ENCODE results near the gene MSH2.

MSH2 gene

DNA sequence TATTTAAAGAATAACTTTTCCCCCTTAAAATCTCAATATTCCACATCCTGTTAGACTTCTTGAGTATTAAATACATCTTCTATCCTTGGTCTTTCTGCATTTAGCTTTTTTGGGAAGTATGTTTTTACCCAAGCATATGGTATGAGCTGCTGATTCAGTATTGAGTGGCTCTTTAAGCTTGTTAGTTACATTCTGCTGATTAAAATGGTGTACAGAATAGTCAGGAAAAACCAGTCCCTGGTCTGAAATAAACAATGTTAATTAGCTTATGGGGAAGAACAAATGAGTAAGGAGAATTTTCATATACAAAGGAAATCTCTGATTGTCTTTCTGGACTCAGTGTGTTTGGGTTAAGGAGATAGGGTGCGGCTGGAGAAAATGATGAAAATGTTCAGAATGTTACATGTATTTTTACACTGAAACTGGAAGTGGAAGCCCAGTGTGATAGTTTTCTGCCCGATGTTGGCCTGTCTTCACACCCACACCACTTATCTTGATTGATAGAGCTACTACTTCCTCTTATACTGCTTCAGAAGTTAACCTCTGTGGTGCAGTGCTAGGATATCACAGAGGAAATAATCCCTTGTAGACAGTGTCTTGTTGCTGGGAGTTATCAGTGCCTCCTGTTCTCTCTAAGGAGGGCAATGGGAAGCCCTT is 84.0 kb downstream of the MSH2 start:
- no peak overlapping the region for H3K4me3 ChIP-seq (ENCODE audit: low read length)
- H3K4me1 ChIP-seq (ENCODE audit: control insufficient read depth, insufficient read depth, low read length), result peaks cover 9% of the 10 kb centered on the region
- no peak overlapping the region for H3K9ac ChIP-seq (ENCODE audit: low read length)
- H3K27me3 ChIP-seq (ENCODE audit: control insufficient read depth, insufficient read depth, low read length), result no peaks in the 10 kb centered on the region
- no peaks in the 10 kb centered on the region for H3K9me3 ChIP-seq (ENCODE audit: control insufficient read depth, low read length)
- H3K36me3 ChIP-seq (ENCODE audit: control insufficient read depth, insufficient read depth, low read length), result no peaks in the 10 kb centered on the region

DNA sequence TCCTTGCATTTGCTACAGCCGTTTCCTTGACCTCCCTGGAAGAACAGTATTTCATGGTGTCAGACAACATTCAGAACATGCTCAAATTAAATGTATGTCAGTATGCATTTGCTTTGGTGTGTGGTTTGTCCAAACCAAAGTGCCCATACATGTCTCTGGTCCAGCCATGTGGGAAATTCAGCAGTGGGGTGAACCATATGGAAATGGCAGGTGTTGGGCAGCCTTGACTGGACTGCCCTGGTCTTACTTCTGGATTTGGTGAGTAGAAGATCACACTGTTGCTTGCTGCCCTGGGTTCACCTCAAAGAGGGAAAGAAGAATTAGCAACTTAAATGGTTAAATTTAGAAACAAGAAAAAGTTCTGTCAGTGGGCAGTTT is 84.5 kb downstream of the MSH2 start:
- Histone ChIP-seq H3K27me3 (ENCODE audit: control insufficient read depth, insufficient read depth, low read length) (no peaks in the 10 kb centered on the region), H3K4me3 (ENCODE audit: low read length) (no peak overlapping the region), H3K9ac (ENCODE audit: low read length) (no peak overlapping the region), H3K9me3 (ENCODE audit: control insufficient read depth, low read length) (no peaks in the 10 kb centered on the region), H3K36me3 (ENCODE audit: control insufficient read depth, insufficient read depth, low read length) (no peaks in the 10 kb centered on the region), H3K4me1 (ENCODE audit: control insufficient read depth, insufficient read depth, low read length) (peaks cover 9% of the 10 kb centered on the region)

- Histone ChIP-seq H3K36me3 (ENCODE audit: control insufficient read depth, insufficient read depth, low read length) (no peaks in the 10 kb centered on the region), H3K4me3 (ENCODE audit: low read length) (no peak overlapping the region), H3K4me1 (ENCODE audit: control insufficient read depth, insufficient read depth, low read length) (peaks cover 9% of the 10 kb centered on the region), H3K9ac (ENCODE audit: low read length) (no peak overlapping the region), H3K27me3 (ENCODE audit: control insufficient read depth, insufficient read depth, low read length) (no peaks in the 10 kb centered on the region), H3K9me3 (ENCODE audit: control insufficient read depth, low read length) (no peaks in the 10 kb centered on the region)
These were observed 86.1 kb downstream of the MSH2 start for GRCh38 chr2:47488870-47489584.

- Histone ChIP-seq H3K4me1 (ENCODE audit: control insufficient read depth, insufficient read depth, low read length) (peaks cover 9% of the 10 kb centered on the region), H3K27me3 (ENCODE audit: control insufficient read depth, insufficient read depth, low read length) (no peaks in the 10 kb centered on the region), H3K9ac (ENCODE audit: low read length) (no peak overlapping the region), H3K4me3 (ENCODE audit: low read length) (no peak overlapping the region), H3K36me3 (ENCODE audit: control insufficient read depth, insufficient read depth, low read length) (no peaks in the 10 kb centered on the region), H3K9me3 (ENCODE audit: control insufficient read depth, low read length) (no peaks in the 10 kb centered on the region)
These were observed 87.5 kb downstream of the MSH2 start for GRCh38 chr2:47490406-47490805.

DNA sequence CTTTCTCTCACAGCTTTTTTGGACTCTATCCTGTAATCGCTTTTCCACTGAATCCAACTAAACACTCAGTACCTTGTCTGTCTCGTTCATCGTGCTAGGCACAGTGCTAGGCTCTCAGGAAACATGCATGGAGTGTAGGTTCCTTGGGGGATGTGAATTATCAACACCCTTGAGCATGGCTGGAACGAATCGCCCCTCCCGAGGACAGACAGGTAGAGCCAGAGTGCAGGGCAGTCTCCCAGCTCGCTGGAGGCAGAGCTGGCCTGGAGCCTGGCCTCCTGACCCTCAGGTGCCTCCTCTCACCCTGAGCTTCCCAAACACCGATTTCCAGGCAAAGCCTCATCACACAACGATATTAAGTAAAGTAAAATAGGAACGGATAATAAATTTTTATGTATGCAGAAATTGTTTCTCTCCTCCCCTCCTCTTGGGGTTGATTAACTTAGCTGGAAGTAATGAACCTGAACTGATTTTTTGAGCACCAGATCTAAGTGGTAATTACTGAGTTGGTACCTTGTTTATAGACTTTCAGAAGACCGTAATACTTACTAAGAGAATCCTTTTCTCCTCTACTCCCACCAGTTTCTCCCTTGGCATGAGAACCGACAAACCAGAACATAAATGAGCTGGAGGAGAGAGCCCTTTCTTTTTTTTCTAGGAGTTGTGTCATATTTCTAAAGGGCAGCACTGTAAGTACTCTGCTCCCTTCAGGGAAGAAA is 90.5 kb downstream of the MSH2 start:
- Histone ChIP-seq H3K4me1 (ENCODE audit: control insufficient read depth, insufficient read depth, low read length) (no peaks in the 10 kb centered on the region), H3K9ac (ENCODE audit: low read length) (no peak overlapping the region), H3K27me3 (ENCODE audit: control insufficient read depth, insufficient read depth, low read length) (no peaks in the 10 kb centered on the region), H3K36me3 (ENCODE audit: control insufficient read depth, insufficient read depth, low read length) (no peaks in the 10 kb centered on the region), H3K9me3 (ENCODE audit: control insufficient read depth, low read length) (no peaks in the 10 kb centered on the region), H3K4me3 (ENCODE audit: low read length) (no peak overlapping the region)

DNA sequence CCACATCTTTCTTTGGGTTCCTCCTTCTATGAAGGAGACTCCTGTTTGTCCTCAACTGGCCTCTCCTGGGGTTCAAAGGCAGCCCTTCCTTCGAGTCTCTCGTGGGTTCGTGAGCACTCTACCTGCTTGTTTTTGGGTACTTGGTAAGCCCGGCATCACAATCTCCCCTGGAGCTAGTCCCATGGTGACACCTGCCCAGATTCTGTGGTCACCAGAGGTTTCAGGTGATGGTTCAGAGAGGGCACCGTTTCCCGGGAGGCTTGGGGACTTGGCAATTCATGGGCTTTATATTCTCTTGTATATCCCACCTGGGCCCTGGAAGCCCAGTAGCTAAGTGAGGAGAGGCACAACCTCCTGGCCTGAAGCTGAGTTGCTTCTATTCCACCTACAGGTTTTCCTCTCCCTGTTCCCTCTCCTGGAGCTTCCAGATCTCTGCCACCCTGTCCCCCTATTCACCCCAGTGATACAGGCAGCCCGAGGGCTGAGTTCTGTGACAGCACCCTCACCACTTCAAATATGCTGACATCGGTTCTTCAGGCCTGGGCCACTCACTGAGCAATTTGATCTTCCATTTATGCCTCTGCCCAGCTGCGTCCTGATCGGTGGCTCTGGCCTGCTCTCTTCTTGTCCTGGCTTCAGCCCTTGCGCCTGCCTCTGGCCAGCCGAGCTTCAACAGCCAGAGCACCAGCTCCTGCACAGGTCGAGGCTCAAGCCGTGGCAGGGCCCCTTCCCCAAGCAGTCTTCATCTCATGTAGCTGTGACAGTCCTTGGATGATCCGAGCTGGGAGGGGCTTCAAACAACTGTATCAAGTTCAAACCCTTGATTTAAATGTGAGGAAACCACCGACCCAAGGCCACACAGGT is 91.5 kb downstream of the MSH2 start:
- Histone ChIP-seq H3K27me3 (ENCODE audit: control insufficient read depth, insufficient read depth, low read length) (no peaks in the 10 kb centered on the region), H3K4me1 (ENCODE audit: control insufficient read depth, insufficient read depth, low read length) (no peaks in the 10 kb centered on the region), H3K9ac (ENCODE audit: low read length) (no peak overlapping the region), H3K9me3 (ENCODE audit: control insufficient read depth, low read length) (no peaks in the 10 kb centered on the region), H3K4me3 (ENCODE audit: low read length) (no peak overlapping the region), H3K36me3 (ENCODE audit: control insufficient read depth, insufficient read depth, low read length) (no peaks in the 10 kb centered on the region)

GRCh38 chr2:47497843-47498460 is 95.0 kb downstream of the MSH2 start:
- no peaks in the 10 kb centered on the region for H3K4me1 ChIP-seq (ENCODE audit: control insufficient read depth, insufficient read depth, low read length)
- no peaks in the 10 kb centered on the region for H3K27me3 ChIP-seq (ENCODE audit: control insufficient read depth, insufficient read depth, low read length)
- no peaks in the 10 kb centered on the region for H3K9me3 ChIP-seq (ENCODE audit: control insufficient read depth, low read length)

DNA sequence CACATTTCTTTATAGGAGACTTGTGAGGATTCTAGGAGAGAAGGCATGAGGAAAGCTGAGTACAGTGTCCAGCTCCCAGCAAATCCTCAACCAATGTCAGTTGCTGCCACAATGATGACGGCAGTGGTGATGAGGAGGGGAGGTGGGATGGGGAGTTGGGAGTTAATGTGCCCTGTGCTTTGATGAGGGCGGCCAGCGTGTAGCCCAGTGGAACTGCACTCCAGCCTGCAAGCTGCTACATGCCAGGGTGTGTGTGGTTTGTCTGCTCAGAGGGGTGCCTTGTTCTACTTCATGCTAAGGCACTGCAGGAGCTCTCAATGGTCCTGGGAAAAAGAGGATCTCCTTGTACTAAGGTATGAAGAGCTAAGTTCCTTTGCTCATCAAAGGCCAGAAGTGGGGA is 96.1 kb downstream of the MSH2 start:
- no peak overlapping the region for H3K9ac ChIP-seq (ENCODE audit: low read length)
- H3K4me3 ChIP-seq (ENCODE audit: low read length), result no peak overlapping the region
- H3K36me3 ChIP-seq (ENCODE audit: control insufficient read depth, insufficient read depth, low read length), result no peaks in the 10 kb centered on the region
- no peaks in the 10 kb centered on the region for H3K27me3 ChIP-seq (ENCODE audit: control insufficient read depth, insufficient read depth, low read length)
- H3K4me1 ChIP-seq (ENCODE audit: control insufficient read depth, insufficient read depth, low read length), result no peaks in the 10 kb centered on the region
- H3K9me3 ChIP-seq (ENCODE audit: control insufficient read depth, low read length), result no peaks in the 10 kb centered on the region

More at GRCh38 chr2:47497843-47498460, 95.0 kb downstream of the MSH2 start:
- H3K36me3 ChIP-seq (ENCODE audit: control insufficient read depth, insufficient read depth, low read length), result no peaks in the 10 kb centered on the region
- no peak overlapping the region for H3K4me3 ChIP-seq (ENCODE audit: low read length)
- no peak overlapping the region for H3K9ac ChIP-seq (ENCODE audit: low read length)

DNA sequence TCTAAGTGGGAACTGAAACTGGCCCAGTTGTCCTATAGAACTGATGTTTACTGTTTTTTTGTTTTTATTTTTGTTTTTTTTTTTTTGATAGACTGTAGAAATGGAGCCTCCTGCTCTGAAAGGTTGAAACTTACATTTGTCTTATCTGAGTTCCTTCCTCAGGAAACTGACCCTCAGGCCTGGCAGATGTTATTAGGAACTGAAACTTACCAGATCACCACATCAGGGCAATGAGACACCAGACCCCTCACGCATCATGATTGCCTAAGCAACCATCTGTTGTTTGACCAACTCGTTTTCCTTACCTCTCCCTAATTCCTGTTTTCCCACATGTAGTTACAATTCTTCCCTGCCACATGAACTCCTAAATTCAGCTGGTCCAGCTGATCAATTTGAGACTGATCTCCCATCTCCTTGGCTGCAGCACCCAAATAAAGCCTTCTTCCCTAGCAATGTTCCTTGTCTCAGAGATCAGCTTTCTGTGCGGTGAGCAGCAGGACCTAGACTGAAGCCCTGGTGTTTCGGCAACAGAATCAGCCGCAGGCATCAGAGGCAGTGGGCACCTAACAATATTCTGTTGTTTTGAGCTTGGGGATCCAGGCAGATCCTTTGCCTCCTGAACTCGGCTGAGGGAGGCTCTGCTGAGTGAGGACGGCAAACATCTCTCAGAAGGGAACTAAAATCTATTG is 96.8 kb downstream of the MSH2 start:
- no peaks in the 10 kb centered on the region for H3K9me3 ChIP-seq (ENCODE audit: control insufficient read depth, low read length)
- no peaks in the 10 kb centered on the region for H3K27me3 ChIP-seq (ENCODE audit: control insufficient read depth, insufficient read depth, low read length)
- no peak overlapping the region for H3K4me3 ChIP-seq (ENCODE audit: low read length)
- H3K9ac ChIP-seq (ENCODE audit: low read length), result no peak overlapping the region
- no peaks in the 10 kb centered on the region for H3K36me3 ChIP-seq (ENCODE audit: control insufficient read depth, insufficient read depth, low read length)
- no peaks in the 10 kb centered on the region for H3K4me1 ChIP-seq (ENCODE audit: control insufficient read depth, insufficient read depth, low read length)

- Histone ChIP-seq H3K4me3 (ENCODE audit: low read length) (no peak overlapping the region), H3K36me3 (ENCODE audit: control insufficient read depth, insufficient read depth, low read length) (no peaks in the 10 kb centered on the region), H3K9ac (ENCODE audit: low read length) (no peak overlapping the region), H3K9me3 (ENCODE audit: control insufficient read depth, low read length) (no peaks in the 10 kb centered on the region), H3K27me3 (ENCODE audit: control insufficient read depth, insufficient read depth, low read length) (no peaks in the 10 kb centered on the region), H3K4me1 (ENCODE audit: control insufficient read depth, insufficient read depth, low read length) (no peaks in the 10 kb centered on the region)
These were observed 98.6 kb downstream of the MSH2 start for GRCh38 chr2:47501374-47502200.
